SKM-1 treated with dmso at 0.1 percent for 144 hours (cell line): ENCODE measurements around the gene B3GAT2.

Experiments
- DNase-seq: peaks from one replicate; lab custom pipeline; 2025; ENCODE audit not compliant: unreplicated experiment; lab: John Stamatoyannopoulos, UW

The B3GAT2 gene

GRCh38 chr6:70844301-70844700, 112.6 kb downstream of the B3GAT2 start:
- DNase-seq = no peak

- no peak for DNase-seq
These were observed 113.4 kb downstream of the B3GAT2 start for GRCh38 chr6:70843328-70843918.

GRCh38 chr6:70842541-70842940, 114.3 kb downstream of the B3GAT2 start:
- no peak for DNase-seq

GRCh38 chr6:70841112-70841511, 115.7 kb downstream of the B3GAT2 start:
- DNase-seq = no peak

GRCh38 chr6:70839286-70840266, 117.3 kb downstream of the B3GAT2 start:
- DNase-seq = no peak

- no peak for DNase-seq
These were observed 118.0 kb downstream of the B3GAT2 start for GRCh38 chr6:70838907-70839285.

- DNase-seq = no peak
These were observed 122.3 kb downstream of the B3GAT2 start for GRCh38 chr6:70834520-70834919.

GRCh38 chr6:70831427-70831826, 125.4 kb downstream of the B3GAT2 start:
- no peak for DNase-seq

- no peak for DNase-seq
These were observed 133.2 kb downstream of the B3GAT2 start for GRCh38 chr6:70823651-70824050.

GRCh38 chr6:70821751-70822150, 135.1 kb downstream of the B3GAT2 start:
- no peak for DNase-seq

- no peak for DNase-seq
These were observed 136.1 kb downstream of the B3GAT2 start for GRCh38 chr6:70820778-70821177.

GRCh38 chr6:70819646-70820045, 137.2 kb downstream of the B3GAT2 start:
- no peak for DNase-seq

GRCh38 chr6:70813885-70814284, 143.0 kb downstream of the B3GAT2 start:
- no peak for DNase-seq

GRCh38 chr6:70811788-70812187, 145.1 kb downstream of the B3GAT2 start:
- DNase-seq = no peak
